HCT116 (cell line): ENCODE results near the gene TP53TG5. TPM values are rescaled to one million over a fixed set of nuclear protein-coding genes. Genes with fewer than 3 reads are reported as not detected.

Source experiments
- ATAC-seq: fragments of 200-7000 bp; cut with Tn5 transposase; 2 replicates; pipeline ENCODE4 v1.9.1; 2020; ENCODE audit warnings: mild to moderate bottlenecking, moderate library complexity
- BruUV-seq: library from RNA; stranded (reverse); fragments of 400-500 nt; replicated peaks from 2 replicates; lab custom pipeline; 2021; lab: Mats Ljungman, UMichigan
- CTCF ChIA-PET: fragments of 300-600 bp; sonication (Branson Sonifier 250); formaldehyde crosslinking; loops from one replicate; lab custom pipeline; 2021; ENCODE audit warnings: antibody characterized with exemption; lab: Charles Lee
- POLR2A ChIA-PET: fragments of 300-600, 350-600 bp; sonication (Branson Sonifier 250); formaldehyde crosslinking; loops from one replicate; lab custom pipeline; 2021; ENCODE audit warnings: antibody characterized with exemption; lab: Charles Lee
- RAD21 ChIA-PET, 2 experiments: fragments of 300-600 bp; sonication (Branson Sonifier 250); formaldehyde crosslinking; loops; one replicate each; lab custom pipeline; 2023; ENCODE audit warnings: low total read pairs in 2 of 2; ENCODE audit not compliant: uncharacterized antibody in 2 of 2, unreplicated experiment in 2 of 2, low non-redundant PET in 1 of 2; lab: Charles Lee
- DNase-seq: peaks from one replicate; pipeline ENCODE4 v3.0.0-alpha.2; 2010; ENCODE audit warnings: low read depth, low spot score
- H2AFZ ChIP-seq: fragments of 200-600 bp; shearing (Covaris generic), sonication (generic); 2 replicates; pipeline ENCODE4 v1.6.1; 2017; ENCODE audit warnings: low read depth, mixed run types, mixed read lengths, antibody characterized with exemption, low read length; ENCODE audit not compliant: poor library complexity, severe bottlenecking
- H3K27ac ChIP-seq: 2 replicates; pipeline ENCODE4 v1.5.1; 2012; ENCODE audit warnings: low read depth, low read length
- H3K27me3 ChIP-seq: fragments of 200-600 bp; sonication (generic); 2 replicates; pipeline ENCODE4 v1.6.1; 2016; ENCODE audit warnings: mixed run types, low read length, mixed read lengths; ENCODE audit not compliant: insufficient read depth
- H3K36me3 ChIP-seq, 2 experiments: fragments of 200-500 bp in 1 of 2; fragments of 200-600 bp in 1 of 2; sonication (Bioruptor generic) in 1 of 2; sonication (generic) in 1 of 2; 2 replicates each; pipeline versions ENCODE4 v1.5.1 to v1.6.1; 2014 to 2016; ENCODE audit warnings: low read length in 2 of 2, inconsistent platforms in 1 of 2, mixed read lengths in 1 of 2, mixed run types in 1 of 2; ENCODE audit not compliant: insufficient read depth in 2 of 2, control insufficient read depth in 1 of 2
- H3K4me1 ChIP-seq, 2 experiments: fragments of 200-600 bp in 1 of 2; sonication (generic) in 1 of 2; 2 replicates each; pipeline versions ENCODE4 v1.5.1 to v1.6.1; 2012 to 2017; ENCODE audit warnings: low read length in 2 of 2, inconsistent platforms in 1 of 2, mild to moderate bottlenecking in 1 of 2, mixed read lengths in 1 of 2, mixed run types in 1 of 2, moderate library complexity in 1 of 2; ENCODE audit not compliant: insufficient read depth in 2 of 2, control insufficient read depth in 1 of 2
- H3K4me2 ChIP-seq: fragments of 200-600 bp; sonication (generic); 2 replicates; pipeline ENCODE4 v1.6.1; 2017; ENCODE audit warnings: mixed run types, low read length, mixed read lengths
- H3K4me3 ChIP-seq, 2 experiments: fragments of 200-600 bp in 1 of 2; sonication (generic) in 1 of 2; replicated peaks in 1 of 2; 2 replicates each; pipeline ENCODE4 v1.5.1; 2011 to 2016; ENCODE audit warnings: low read length in 2 of 2, control low read depth in 1 of 2, low read depth in 1 of 2, mild to moderate bottlenecking in 1 of 2, mixed read lengths in 1 of 2, mixed run types in 1 of 2
- H3K79me2 ChIP-seq: fragments of 200-600 bp; sonication (generic); 2 replicates; pipeline ENCODE4 v1.6.1; 2017; ENCODE audit warnings: mild to moderate bottlenecking, mixed run types, low read length, moderate library complexity, mixed read lengths; ENCODE audit not compliant: insufficient read depth
- H3K9ac ChIP-seq: fragments of 200-600 bp; sonication (generic); 2 replicates; pipeline ENCODE4 v1.6.1; 2016; ENCODE audit warnings: low read length, mixed read lengths
- H3K9me2 ChIP-seq: fragments of 200-600 bp; sonication (generic), shearing (Covaris generic); 2 replicates; pipeline ENCODE4 v1.6.1; 2017; ENCODE audit warnings: mixed run types, mild to moderate bottlenecking, moderate library complexity; ENCODE audit not compliant: insufficient read depth
- H3K9me3 ChIP-seq, 2 experiments: fragments of 200-500 bp in 1 of 2; fragments of 200-600 bp in 1 of 2; sonication (Bioruptor generic) in 1 of 2; sonication (generic) in 1 of 2; 2 replicates each; pipeline ENCODE4 v1.6.1; 2014 to 2017; ENCODE audit warnings: low read length in 2 of 2, mixed read lengths in 2 of 2, inconsistent platforms in 1 of 2, low read depth in 1 of 2, mild to moderate bottlenecking in 1 of 2, mixed run types in 1 of 2, moderate library complexity in 1 of 2; ENCODE audit not compliant: control insufficient read depth in 1 of 2, insufficient read depth in 1 of 2
- H4K20me1 ChIP-seq: fragments of 200-600 bp; sonication (generic), shearing (Covaris generic); 2 replicates; pipeline ENCODE4 v1.6.1; 2017; ENCODE audit warnings: mixed run types, mild to moderate bottlenecking, moderate library complexity; ENCODE audit not compliant: insufficient read depth
- ATF3 ChIP-seq: IDR thresholded peaks from 2 replicates; pipeline ENCODE4 v1.6.1; 2012
- CBX3 ChIP-seq: IDR thresholded peaks from 2 replicates; pipeline ENCODE4 v1.6.1; 2012; ENCODE audit warnings: low read depth
- CEBPB ChIP-seq: IDR thresholded peaks from 2 replicates; pipeline ENCODE4 v1.6.1; 2012; ENCODE audit warnings: low read depth
- EGR1 ChIP-seq: IDR thresholded peaks from 2 replicates; pipeline ENCODE4 v1.6.1; 2012; ENCODE audit warnings: low read depth
- ELF1 ChIP-seq: IDR thresholded peaks from 2 replicates; pipeline ENCODE4 v1.6.1; 2012; ENCODE audit warnings: low read depth, borderline replicate concordance
- EZH2 ChIP-seq: fragments of 200-600 bp; sonication (generic); IDR thresholded peaks from 2 replicates; pipeline ENCODE4 v1.6.1; 2017; ENCODE audit warnings: antibody characterized with exemption, mixed run types
- EZH2phosphoT487 ChIP-seq: fragments of 200-600 bp; IDR thresholded peaks from 2 replicates; pipeline ENCODE4 v1.6.1; 2018; ENCODE audit warnings: antibody characterized with exemption, borderline replicate concordance
- FOSL1 ChIP-seq: IDR thresholded peaks from 2 replicates; pipeline ENCODE4 v1.6.1; 2012; ENCODE audit warnings: low read depth
- JUND ChIP-seq: IDR thresholded peaks from 2 replicates; pipeline ENCODE4 v1.6.1; 2012
- MAX ChIP-seq: IDR thresholded peaks from 2 replicates; pipeline ENCODE4 v1.6.1; 2012
- POLR2A ChIP-seq: IDR thresholded peaks from 2 replicates; pipeline ENCODE4 v1.7.0; 2011; ENCODE audit warnings: borderline replicate concordance; ENCODE audit not compliant: insufficient read depth, insufficient read length; ENCODE audit errors: extremely low read depth
- POLR2AphosphoS5 ChIP-seq: IDR thresholded peaks from 2 replicates; pipeline ENCODE4 v1.6.1; 2011; ENCODE audit warnings: mild to moderate bottlenecking, low read depth, low read length, moderate library complexity
- RAD21 ChIP-seq: IDR thresholded peaks from 2 replicates; pipeline ENCODE4 v1.6.1; 2012; ENCODE audit warnings: low read depth, mild to moderate bottlenecking
- SIN3A ChIP-seq: IDR thresholded peaks from 2 replicates; pipeline ENCODE4 v1.6.1; 2012; ENCODE audit warnings: low read depth
- SP1 ChIP-seq: IDR thresholded peaks from 2 replicates; pipeline ENCODE4 v1.6.1; 2012; ENCODE audit warnings: low read depth
- SRF ChIP-seq: IDR thresholded peaks from 2 replicates; pipeline ENCODE4 v1.6.1; 2012; ENCODE audit warnings: low read depth
- TCF7L2 ChIP-seq: IDR thresholded peaks from 2 replicates; pipeline ENCODE4 v1.7.0; 2011; ENCODE audit warnings: borderline replicate concordance, inconsistent platforms; ENCODE audit not compliant: insufficient read depth, insufficient read length; ENCODE audit errors: extremely low read depth
- YY1 ChIP-seq: IDR thresholded peaks from 2 replicates; pipeline ENCODE4 v1.6.1; 2011; ENCODE audit warnings: low read length, low read depth, moderate library complexity, mild to moderate bottlenecking; ENCODE audit not compliant: insufficient replicate concordance; ENCODE audit errors: extremely low read depth
- ZNF274 ChIP-seq: fragments of 200-500 bp; sonication (Bioruptor generic); IDR thresholded peaks from 2 replicates; pipeline ENCODE4 v1.6.1; 2014; ENCODE audit warnings: mild to moderate bottlenecking, low read depth, low read length, inconsistent platforms
- intact Hi-C: fragments of 100-400 bp; cut with micrococcal nuclease; formaldehyde crosslinking; loops from 2 replicates; pipeline ENCODE4 v1.10.0; 2022
- total RNA-seq: library from RNA; stranded (reverse); gene quantifications from one replicate; pipeline ENCODE4 v1.2.1, GENCODE V29; 2021; ENCODE audit not compliant: unreplicated experiment
- TF ChIP-seq, protein P1 (sequence below), 3 experiments: fragments of 200-600 bp in 1 of 3; sonication (generic) in 1 of 3; IDR thresholded peaks in 2 of 3; conservative IDR thresholded peaks in 1 of 3; 2 replicates each; pipeline ENCODE4 v1.5.1; 2012 to 2017; ENCODE audit warnings: low read depth in 2 of 3, low read length in 2 of 3, antibody characterized with exemption in 1 of 3, borderline replicate concordance in 1 of 3, control low read depth in 1 of 3, mild to moderate bottlenecking in 1 of 3, mixed read lengths in 1 of 3, mixed run types in 1 of 3, moderate library complexity in 1 of 3; ENCODE audit not compliant: insufficient read depth in 1 of 3
- TF ChIP-seq, protein P2 (sequence below): IDR thresholded peaks from 2 replicates; pipeline ENCODE4 v1.6.1; 2011; ENCODE audit warnings: mild to moderate bottlenecking, low read length, moderate library complexity; ENCODE audit not compliant: insufficient replicate concordance; ENCODE audit errors: extremely low read depth

The TP53TG5 gene
- total RNA-seq, 1 experiment from 2014 or later, result 0.76 TPM

- peaks cover 25% of the 10 kb centered on the region for H3K79me2 ChIP-seq
- POLR2A ChIA-PET, result interaction anchor here (0.9 to 3.3 kb wide), 13 partner anchors 10 to 87 kb away, joined by 3 to 34 read pairs (median 5); partner anchors contain the start of gene SDC4
- peak within 1 kb of the TSS; percentile 78 for H3K4me2 ChIP-seq
- H3K36me3 ChIP-seq, result peaks cover 12 to 23% of the 10 kb centered on the region in 2 experiments; a peak in 3 of 4 replicates
- CTCF ChIA-PET, result interaction anchor here (0.8 to 4.6 kb wide), 23 partner anchors 10 to 408 kb away, joined by 3 to 55 read pairs (median 5); no protein-coding TSS in a partner anchor
- no peaks in the 10 kb centered on the region for H3K27me3 ChIP-seq
- ATAC-seq (peak; percentile 85), DNase-seq (peak; percentile 96)
- H3K4me3 ChIP-seq, result peak within 1 kb of the TSS; percentile 72 to 98
- peaks cover 40 to 50% of the 10 kb centered on the region in 2 experiments for H3K4me1 ChIP-seq
- H3K27ac ChIP-seq, result peak within 1 kb of the TSS; percentile 80
- peak within 1 kb of the TSS; percentile 63 for H2AFZ ChIP-seq
- H3K9me3 ChIP-seq, result no peaks in the 10 kb centered on the region
- BruUV-seq, result no TSS peak
- intact Hi-C loops, result loop anchor here (1.0 kb wide), 1 partner anchor 73 kb away; no protein-coding TSS in a partner anchor
- RAD21 ChIA-PET, result interaction anchor here (0.7 to 1.1 kb wide), 3 partner anchors 40 to 77 kb away, joined by 3 to 4 read pairs (median 3); no protein-coding TSS in a partner anchor
- H3K9me2 ChIP-seq, result no peaks in the 10 kb centered on the region
- H4K20me1 ChIP-seq, result no peaks in the 10 kb centered on the region
- peak within 1 kb of the TSS; percentile 87 for H3K9ac ChIP-seq
- peak; percentile 68; the same call in 1 of the 2 replicates for TF ChIP-seq MAX
- TF ChIP-seq POLR2AphosphoS5, result peak; percentile 61
- TF ChIP-seq, protein P1, sequence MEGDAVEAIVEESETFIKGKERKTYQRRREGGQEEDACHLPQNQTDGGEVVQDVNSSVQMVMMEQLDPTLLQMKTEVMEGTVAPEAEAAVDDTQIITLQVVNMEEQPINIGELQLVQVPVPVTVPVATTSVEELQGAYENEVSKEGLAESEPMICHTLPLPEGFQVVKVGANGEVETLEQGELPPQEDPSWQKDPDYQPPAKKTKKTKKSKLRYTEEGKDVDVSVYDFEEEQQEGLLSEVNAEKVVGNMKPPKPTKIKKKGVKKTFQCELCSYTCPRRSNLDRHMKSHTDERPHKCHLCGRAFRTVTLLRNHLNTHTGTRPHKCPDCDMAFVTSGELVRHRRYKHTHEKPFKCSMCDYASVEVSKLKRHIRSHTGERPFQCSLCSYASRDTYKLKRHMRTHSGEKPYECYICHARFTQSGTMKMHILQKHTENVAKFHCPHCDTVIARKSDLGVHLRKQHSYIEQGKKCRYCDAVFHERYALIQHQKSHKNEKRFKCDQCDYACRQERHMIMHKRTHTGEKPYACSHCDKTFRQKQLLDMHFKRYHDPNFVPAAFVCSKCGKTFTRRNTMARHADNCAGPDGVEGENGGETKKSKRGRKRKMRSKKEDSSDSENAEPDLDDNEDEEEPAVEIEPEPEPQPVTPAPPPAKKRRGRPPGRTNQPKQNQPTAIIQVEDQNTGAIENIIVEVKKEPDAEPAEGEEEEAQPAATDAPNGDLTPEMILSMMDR (IDR thresholded peaks at IDR 0.05 in 2 of 3, conservative IDR thresholded peaks at IDR 0.05 in 1 of 3; ENCODE audit: borderline replicate concordance in 1 of 3, insufficient read depth in 1 of 3, low read depth in 2 of 3, low read length in 2 of 3), result peak; percentile 73 to 83 (median 79)
- no peak for TF ChIP-seq ATF3
- TF ChIP-seq SIN3A, result peak; percentile 20; the same call in 1 of the 2 replicates
- peak; percentile 43 for TF ChIP-seq YY1
- no peak for TF ChIP-seq SRF
- TF ChIP-seq CBX3, result 0 out of 2 replicates have a peak, but pooled peaks have one; percentile 53
- TF ChIP-seq, protein P2, sequence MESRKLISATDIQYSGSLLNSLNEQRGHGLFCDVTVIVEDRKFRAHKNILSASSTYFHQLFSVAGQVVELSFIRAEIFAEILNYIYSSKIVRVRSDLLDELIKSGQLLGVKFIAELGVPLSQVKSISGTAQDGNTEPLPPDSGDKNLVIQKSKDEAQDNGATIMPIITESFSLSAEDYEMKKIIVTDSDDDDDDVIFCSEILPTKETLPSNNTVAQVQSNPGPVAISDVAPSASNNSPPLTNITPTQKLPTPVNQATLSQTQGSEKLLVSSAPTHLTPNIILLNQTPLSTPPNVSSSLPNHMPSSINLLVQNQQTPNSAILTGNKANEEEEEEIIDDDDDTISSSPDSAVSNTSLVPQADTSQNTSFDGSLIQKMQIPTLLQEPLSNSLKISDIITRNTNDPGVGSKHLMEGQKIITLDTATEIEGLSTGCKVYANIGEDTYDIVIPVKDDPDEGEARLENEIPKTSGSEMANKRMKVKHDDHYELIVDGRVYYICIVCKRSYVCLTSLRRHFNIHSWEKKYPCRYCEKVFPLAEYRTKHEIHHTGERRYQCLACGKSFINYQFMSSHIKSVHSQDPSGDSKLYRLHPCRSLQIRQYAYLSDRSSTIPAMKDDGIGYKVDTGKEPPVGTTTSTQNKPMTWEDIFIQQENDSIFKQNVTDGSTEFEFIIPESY, result no peak
- TF ChIP-seq POLR2A, result peak; percentile 76
- peak; percentile 75; the same call in 1 of the 2 replicates for TF ChIP-seq ELF1
- TF ChIP-seq FOSL1, result no peak
- no peak for TF ChIP-seq JUND
- TF ChIP-seq EGR1, result no peak
- peak; percentile 80 for TF ChIP-seq SP1
- peak; percentile 54 for TF ChIP-seq TCF7L2
- TF ChIP-seq RAD21, result peak; percentile 80
- TF ChIP-seq CEBPB, result no peak
- no peak for TF ChIP-seq ZNF274
- no peak for TF ChIP-seq EZH2
- no peak for TF ChIP-seq EZH2phosphoT487
These were observed 15.1 kb downstream of the TP53TG5 start, which contains the start of gene SYS1 for GRCh38 chr20:45362804-45363610. Gene SYS1 (plus strand): TSS chr20:45363156. CDS start chr20:45363532, 376 bp downstream.
